GM19035 (cell line): Measurements from ENCODE around the gene COBL.
"Not testable (repeated sequence)": the region's sequence is repeated elsewhere in the genome, so short reads cannot be mapped to it uniquely, and the experiment has no call there.

ENCODE experiments used
- ATAC-seq: cut with Tn5 transposase; IDR thresholded peaks from one replicate; pipeline ENCODE4 v1.9.1; 2021; ENCODE audit not compliant: unreplicated experiment

The COBL gene

GRCh38 chr7:51213618-51214017 lies 103.0 kb downstream of the COBL start:
- ATAC-seq = no peak

GRCh38 chr7:51210766-51211165 lies 105.8 kb downstream of the COBL start:
- ATAC-seq = no peak

- ATAC-seq = no peak
Measured at GRCh38 chr7:51209426-51209825, 107.2 kb downstream of the COBL start.

- not testable (repeated sequence) for ATAC-seq
Measured at GRCh38 chr7:51208125-51208524, 108.5 kb downstream of the COBL start.

GRCh38 chr7:51198654-51199053 lies 118.0 kb downstream of the COBL start:
- ATAC-seq = no peak

- ATAC-seq = no peak
Measured at GRCh38 chr7:51190969-51191368, 125.6 kb downstream of the COBL start.

- ATAC-seq = no peak
Measured at GRCh38 chr7:51189777-51190176, 126.8 kb downstream of the COBL start.

GRCh38 chr7:51188987-51189386 lies 127.6 kb downstream of the COBL start:
- ATAC-seq = no peak

- no peak for ATAC-seq
Measured at GRCh38 chr7:51187941-51188340, 128.7 kb downstream of the COBL start.

GRCh38 chr7:51186531-51186930 lies 130.1 kb downstream of the COBL start:
- ATAC-seq = no peak

- ATAC-seq = no peak
Measured at GRCh38 chr7:51182636-51183166, 133.9 kb downstream of the COBL start.

- ATAC-seq = no peak
Measured at GRCh38 chr7:51180092-51180491, 136.5 kb downstream of the COBL start.

GRCh38 chr7:51175992-51176388 lies 140.6 kb downstream of the COBL start:
- no peak for ATAC-seq

GRCh38 chr7:51175316-51175991 lies 141.2 kb downstream of the COBL start:
- ATAC-seq = no peak

GRCh38 chr7:51165337-51165736 lies 151.3 kb downstream of the COBL start:
- ATAC-seq = no peak

GRCh38 chr7:51162724-51163329 lies 153.8 kb downstream of the COBL start:
- ATAC-seq = peak; percentile 92

- ATAC-seq = no peak
Measured at GRCh38 chr7:51161937-51162336, 154.7 kb downstream of the COBL start.

GRCh38 chr7:51160990-51161615 lies 155.5 kb downstream of the COBL start:
- no peak for ATAC-seq

- ATAC-seq = no peak
Measured at GRCh38 chr7:51160411-51160810, 156.2 kb downstream of the COBL start.

- no peak for ATAC-seq
Measured at GRCh38 chr7:51158742-51159445, 157.7 kb downstream of the COBL start.

- ATAC-seq = no peak
Measured at GRCh38 chr7:51158211-51158610, 158.4 kb downstream of the COBL start.

GRCh38 chr7:51154201-51154600 lies 162.4 kb downstream of the COBL start:
- no peak for ATAC-seq
